ENCODE results near the gene MEGF6.

DNA sequence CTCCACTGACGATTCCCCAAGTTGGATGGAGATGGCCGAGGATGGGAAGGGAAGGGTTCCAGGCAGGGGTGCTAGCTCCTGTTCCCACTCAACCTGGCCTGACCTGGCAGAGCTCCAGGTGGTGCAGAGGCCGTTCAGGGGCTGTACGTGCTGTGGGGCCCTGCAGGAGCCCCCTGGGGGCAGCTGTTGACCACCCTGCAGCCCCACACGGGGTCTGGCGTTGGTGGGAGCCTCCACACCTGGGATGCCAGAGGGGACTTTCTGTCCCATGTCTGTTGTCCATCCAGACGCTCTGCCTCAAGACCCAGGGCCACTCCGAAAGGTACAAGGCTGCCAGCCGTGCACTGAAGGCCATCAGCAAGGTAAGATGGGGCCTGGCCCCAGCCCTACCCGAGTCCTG lies 136.9 kb downstream of the MEGF6 start:
- TF ChIP-seq HDAC2 (IDR thresholded peaks at IDR 0.05; ENCODE audit: borderline replicate concordance in 1 of 2, low read depth in 2 of 2, low read length in 2 of 2) (no peak), CEBPB (IDR thresholded peaks at IDR 0.05; ENCODE audit: low read depth, low read length) (no peak), EZH2 (IDR thresholded peaks at IDR 0.05; ENCODE audit: low read depth, low read length, severe bottlenecking) (no peak), POLR2A (IDR thresholded peaks at IDR 0.05; ENCODE audit: control extremely low read depth in 1 of 2, low read depth in 2 of 2, low read length in 2 of 2) (no peak), CHD2 (IDR thresholded peaks at IDR 0.05; ENCODE audit: low read length) (no peak), PHF8 (conservative IDR thresholded peaks at IDR 0.05; ENCODE audit: low read depth, low read length) (no peak), POLR2AphosphoS5 (IDR thresholded peaks at IDR 0.05; ENCODE audit: low read depth, low read length) (no peak), SP1 (IDR thresholded peaks at IDR 0.05; ENCODE audit: low read depth, low read length) (no peak), TEAD4 (IDR thresholded peaks at IDR 0.05; ENCODE audit: low read depth, low read length) (no peak)
- TF ChIP-seq, protein P1, sequence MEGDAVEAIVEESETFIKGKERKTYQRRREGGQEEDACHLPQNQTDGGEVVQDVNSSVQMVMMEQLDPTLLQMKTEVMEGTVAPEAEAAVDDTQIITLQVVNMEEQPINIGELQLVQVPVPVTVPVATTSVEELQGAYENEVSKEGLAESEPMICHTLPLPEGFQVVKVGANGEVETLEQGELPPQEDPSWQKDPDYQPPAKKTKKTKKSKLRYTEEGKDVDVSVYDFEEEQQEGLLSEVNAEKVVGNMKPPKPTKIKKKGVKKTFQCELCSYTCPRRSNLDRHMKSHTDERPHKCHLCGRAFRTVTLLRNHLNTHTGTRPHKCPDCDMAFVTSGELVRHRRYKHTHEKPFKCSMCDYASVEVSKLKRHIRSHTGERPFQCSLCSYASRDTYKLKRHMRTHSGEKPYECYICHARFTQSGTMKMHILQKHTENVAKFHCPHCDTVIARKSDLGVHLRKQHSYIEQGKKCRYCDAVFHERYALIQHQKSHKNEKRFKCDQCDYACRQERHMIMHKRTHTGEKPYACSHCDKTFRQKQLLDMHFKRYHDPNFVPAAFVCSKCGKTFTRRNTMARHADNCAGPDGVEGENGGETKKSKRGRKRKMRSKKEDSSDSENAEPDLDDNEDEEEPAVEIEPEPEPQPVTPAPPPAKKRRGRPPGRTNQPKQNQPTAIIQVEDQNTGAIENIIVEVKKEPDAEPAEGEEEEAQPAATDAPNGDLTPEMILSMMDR (IDR thresholded peaks at IDR 0.05; ENCODE audit: control extremely low read depth in 1 of 3, insufficient read depth in 1 of 3, low read depth in 1 of 3, low read length in 3 of 3) = no peak

Measured in H1 (cell line).